ENCODE measurements around the gene AFF1.

AFF1 gene

DNA sequence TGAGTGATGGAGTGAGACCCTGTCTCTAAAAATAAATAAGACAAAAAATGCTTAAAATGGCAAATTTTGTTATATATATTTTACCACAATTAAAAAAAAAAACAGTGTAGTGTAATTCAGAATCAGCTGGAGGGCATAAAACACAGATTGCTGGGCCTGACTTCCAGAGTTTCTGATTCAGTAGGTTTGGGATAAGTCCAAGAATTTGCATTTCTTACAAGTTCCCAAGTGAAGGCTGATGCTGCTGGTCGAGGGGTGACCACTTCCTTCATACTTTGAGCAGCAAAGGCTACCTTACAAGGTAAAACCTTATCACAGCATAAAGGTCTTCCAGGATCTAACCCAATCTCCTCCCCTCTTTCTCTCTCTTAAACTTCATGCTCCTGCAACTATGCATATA is 244.9 kb downstream of the AFF1 start:
- peak; percentile 34 for DNase-seq

DNA sequence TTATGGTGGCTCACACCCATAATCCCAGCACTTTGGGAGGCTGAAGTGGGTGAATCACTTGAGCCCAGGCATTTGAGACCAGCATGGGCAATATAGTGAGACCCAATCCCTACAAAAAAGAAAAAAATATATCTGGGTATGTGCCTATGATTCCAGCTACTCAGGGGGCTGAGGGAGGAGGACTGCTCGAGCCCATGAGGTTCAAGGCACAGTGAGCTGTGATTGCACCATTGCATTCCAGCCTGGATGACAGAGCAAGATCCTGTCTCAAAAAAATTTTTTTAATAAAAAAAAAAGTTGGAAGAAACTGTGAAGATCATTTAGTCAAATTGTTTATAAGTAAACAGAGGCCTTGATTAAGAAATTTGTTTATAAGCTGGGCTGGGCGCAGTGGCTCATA is 246.0 kb downstream of the AFF1 start:
- peak; percentile 34 for DNase-seq

DNA sequence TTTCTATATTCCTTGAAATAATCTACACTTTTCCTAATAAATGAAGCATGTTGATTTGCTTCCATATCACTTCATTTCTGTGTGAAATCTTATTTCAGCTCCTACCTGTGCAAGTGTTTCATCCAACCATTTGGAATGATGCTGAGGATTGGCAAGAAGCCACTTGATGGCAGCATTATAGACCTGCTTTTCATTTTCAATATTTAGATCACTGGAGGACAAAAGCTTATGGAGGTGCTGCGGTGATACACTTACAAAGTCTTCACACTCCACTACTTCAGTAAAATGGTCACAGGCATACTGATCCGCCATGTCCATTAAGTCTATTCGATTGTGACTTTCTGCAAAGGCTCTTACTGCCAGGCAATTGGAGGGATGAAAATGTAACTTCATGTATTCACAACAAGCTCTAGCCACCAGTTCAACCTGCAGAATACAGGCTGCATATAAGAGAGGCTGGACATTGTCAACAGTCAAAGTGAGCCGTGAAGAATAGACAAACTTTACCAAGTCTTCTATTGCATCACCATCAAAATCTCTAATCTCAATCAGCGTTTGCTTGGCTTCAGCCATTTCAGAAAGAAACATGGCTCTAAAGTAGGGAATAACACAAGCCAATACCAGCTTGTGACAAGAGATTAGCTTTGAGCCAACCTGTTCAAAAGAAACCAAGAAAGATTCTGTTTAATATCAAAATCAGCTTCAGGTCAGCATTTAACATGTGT is 250.5 kb downstream of the AFF1 start:
- DNase-seq = no peak

DNA sequence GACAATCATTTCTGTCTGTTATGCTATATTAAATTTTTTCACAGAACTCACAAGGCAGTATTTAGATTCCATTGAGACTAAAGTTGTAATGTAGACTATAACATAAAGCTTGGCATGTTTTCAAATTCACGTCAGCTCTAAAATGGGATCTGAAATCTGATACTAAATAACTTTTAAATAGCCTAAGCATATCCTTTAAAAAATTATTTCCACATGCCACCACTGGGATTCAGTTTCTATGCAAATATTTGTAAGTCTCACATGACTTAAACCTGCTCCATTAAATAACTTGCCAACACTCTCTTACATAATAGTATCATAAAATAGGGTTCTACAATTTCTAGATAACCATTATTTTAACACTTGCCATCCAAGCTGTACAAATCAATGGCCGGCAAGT is 253.2 kb downstream of the AFF1 start:
- peak; percentile 81 for DNase-seq

DNA sequence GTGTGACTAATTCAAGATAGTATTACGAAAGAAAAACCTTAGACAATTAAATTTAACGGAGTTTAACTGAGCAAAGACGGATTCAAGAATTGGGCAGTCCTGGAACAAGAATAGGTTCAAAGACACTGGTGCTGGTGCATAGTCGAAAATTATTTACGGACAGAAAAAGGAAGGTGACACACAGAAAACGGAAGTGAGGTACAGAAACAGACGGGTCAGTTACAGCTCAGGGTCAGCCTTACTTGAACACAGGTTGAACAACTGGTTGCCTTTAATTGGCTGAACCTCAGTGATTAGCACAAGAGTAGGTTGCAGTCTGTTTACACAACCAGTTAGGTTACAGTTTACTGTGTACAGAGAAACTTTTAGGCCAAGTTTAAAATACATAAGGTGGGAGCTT is 254.1 kb downstream of the AFF1 start:
- DNase-seq = no peak

All from fibroblast of skin of scalp (primary cell).